HG02884 (cell line): ENCODE results near the gene OLFML2A.
A peak's percentile ranks its signal among the peaks of the same experiment; 100 is the strongest.

Experiments
- ATAC-seq: cut with Tn5 transposase; IDR thresholded peaks from one replicate; pipeline ENCODE4 v1.9.1; 2021; ENCODE audit warnings: mild to moderate bottlenecking, moderate library complexity; ENCODE audit not compliant: unreplicated experiment

OLFML2A gene

DNA sequence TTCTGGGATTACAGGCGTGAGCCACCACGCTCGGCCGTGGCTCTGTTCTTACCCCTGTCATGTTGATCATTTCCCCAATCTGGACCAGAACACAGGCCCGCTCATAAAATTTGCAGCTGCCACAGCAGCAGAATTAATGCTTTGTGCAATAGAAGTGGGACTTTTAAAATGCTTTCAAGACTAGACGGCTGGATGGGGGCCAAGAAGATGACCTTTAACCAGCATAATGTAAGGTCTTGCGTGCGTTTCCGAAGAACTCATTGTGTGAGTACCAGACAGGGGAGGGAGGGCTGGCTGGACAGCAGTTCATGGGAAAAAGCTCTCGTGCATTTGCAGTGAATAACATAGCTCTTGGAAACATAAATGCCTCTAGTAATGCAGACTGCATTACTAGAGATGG, 72.9 kb downstream of the OLFML2A start:
- ATAC-seq, result no peak

GRCh38 chr9:124852121-124852828, 75.3 kb downstream of the OLFML2A start:
- no peak for ATAC-seq

DNA sequence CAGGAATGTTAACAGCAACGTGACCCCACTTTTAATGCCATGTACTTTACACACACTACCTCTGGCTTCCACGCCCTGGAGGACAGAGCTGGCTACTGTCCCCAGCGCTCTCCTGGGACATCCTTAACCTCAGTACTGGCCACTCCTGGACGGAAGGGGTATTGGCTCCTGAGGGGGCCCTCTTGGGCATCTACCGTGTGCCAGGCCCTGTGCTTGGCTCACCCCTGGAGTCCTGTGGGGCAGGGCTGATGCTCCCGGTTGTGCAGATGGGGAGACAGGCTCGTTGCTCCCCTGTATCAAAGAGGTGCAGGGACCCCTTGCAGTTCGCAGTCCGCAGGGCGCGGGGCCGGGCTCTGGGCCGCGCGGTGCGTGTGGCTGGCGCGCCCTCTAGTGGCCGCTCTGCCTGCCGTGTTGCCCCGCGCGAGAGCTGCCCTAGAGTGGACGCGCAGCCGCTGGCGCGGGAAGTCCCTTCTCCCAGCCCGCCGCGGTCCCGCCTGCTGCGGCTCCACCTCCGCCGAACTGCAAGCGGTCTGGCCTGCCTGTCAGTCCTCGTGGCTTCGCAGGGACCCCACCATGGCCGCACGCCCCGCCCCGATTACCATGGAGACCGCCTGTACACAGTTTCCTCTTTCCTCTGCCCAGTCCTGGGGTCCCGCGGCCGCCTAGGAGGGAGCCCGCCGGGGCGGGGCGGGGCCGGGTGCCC, 76.0 kb downstream of the OLFML2A start, which contains the start of gene WDR38:
Gene WDR38 (plus strand): TSS at position 632 of the 703 bp plus-strand sequence. CDS start 72 bp downstream, outside the sequence.
- peak; percentile 68 for ATAC-seq

DNA sequence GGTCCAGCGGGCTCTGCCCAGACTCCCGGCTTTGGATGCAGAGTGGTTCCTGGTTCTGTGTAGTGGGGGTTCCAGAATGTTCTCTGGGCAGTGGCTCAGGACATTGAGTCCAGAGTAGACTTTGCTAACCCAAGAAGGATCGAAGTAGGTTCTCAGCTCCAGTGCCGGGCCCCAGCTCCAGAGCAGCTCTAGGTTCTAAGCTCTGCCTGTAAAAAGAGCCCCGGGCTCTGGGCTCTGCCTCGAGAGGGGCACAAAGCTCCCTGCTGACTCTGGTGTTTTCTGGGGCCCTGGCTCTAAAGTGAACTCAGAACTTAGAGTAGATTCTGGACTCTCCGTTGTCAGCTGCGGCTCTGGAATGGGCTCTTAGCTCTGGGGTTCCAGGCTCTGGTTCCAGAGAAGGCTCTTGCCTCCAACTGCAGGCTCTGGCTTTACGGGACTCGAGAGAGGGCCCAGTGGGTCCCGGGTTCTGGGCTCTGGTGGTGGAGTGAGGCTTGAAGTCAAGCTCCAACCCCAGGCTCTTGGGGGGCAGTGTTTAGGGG, 76.7 kb downstream of the OLFML2A start:
- no peak for ATAC-seq

GRCh38 chr9:124854161-124854560, 77.2 kb downstream of the OLFML2A start:
- ATAC-seq, result no peak

- ATAC-seq, result no peak
These were observed 77.9 kb downstream of the OLFML2A start for GRCh38 chr9:124854822-124855221.

DNA sequence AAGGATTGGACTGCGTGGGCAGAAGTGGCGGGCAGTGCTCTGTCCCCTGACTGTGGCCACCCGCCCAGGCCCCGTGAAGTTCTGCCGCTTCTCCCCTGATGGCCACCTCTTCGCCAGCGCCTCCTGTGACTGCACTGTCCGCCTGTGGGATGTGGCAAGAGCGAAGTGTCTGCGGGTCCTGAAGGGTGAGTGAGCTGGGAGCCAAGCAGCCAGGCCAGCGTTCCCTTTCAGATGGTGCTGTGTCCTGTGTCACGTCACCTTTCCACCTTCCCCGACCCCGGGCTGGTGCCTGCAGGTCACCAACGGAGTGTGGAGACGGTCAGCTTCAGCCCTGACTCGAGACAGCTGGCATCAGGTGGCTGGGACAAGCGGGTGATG, 78.6 kb downstream of the OLFML2A start:
- ATAC-seq, result no peak

- ATAC-seq, result no peak
These were observed 79.2 kb downstream of the OLFML2A start for GRCh38 chr9:124855944-124856765.

DNA sequence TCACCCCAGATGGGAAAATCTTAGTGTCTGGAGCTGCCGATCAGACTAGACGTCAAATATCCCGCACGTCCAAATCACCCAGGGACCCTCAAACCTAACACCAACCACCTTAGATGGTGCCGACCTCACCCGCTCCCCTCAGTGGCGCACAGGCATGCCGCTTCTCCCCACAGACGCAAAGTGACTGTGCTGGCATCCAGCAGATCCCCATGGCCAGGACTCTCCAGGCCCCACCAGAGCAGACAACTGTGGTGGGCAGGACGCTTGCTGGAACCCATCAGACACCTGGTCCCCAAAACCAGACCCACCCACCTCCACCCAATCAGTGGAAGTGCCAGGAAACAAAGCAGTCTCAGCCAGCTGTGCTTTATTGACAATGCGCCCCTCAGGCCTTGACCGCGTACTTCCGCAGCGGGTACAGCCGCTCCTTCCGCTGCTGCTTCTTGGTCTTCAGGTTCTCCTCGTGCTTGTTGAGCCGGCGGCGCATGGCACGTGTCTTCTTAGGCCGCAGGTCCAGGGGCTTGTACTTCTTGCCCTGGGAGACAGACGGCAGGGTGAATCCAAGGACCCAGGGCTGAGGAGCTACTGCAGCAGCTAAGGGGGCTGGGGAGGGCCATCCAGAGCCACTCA, 80.7 kb downstream of the OLFML2A start:
- no peak for ATAC-seq

DNA sequence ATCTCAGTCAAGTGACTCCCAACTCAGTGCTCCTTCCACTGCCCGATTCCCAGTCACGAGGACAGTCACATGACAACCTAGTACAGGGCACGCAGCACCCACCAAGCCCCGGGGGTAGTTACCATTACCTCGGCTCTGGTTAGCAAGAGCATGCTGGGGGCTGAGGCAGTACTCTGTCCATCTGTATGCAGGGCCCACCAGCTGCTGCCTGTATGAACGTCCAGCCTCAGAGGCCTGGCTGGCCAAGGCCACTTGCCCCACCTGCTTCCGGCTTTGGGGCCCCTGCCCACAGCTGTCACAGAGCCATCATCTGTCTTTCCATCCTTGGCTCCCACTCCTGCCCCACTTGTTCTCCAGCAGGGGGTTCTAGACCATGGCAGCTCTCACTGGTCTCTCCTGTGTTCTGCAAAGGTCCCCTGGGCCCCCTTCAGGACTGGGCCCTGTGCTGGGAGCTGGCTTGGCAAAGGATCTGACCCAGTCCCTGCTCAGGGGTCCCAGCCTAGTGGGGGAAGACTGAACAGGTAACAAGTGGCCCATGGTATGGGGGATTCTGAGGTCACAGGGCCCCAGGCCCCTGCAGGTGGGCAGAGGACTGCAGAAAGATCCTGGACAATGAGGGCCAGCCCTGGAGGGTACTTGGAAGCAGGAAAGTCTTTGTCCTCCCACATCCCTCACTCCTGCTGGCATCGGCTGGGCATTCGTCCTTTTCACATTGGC, 81.6 kb downstream of the OLFML2A start:
- no peak for ATAC-seq

DNA sequence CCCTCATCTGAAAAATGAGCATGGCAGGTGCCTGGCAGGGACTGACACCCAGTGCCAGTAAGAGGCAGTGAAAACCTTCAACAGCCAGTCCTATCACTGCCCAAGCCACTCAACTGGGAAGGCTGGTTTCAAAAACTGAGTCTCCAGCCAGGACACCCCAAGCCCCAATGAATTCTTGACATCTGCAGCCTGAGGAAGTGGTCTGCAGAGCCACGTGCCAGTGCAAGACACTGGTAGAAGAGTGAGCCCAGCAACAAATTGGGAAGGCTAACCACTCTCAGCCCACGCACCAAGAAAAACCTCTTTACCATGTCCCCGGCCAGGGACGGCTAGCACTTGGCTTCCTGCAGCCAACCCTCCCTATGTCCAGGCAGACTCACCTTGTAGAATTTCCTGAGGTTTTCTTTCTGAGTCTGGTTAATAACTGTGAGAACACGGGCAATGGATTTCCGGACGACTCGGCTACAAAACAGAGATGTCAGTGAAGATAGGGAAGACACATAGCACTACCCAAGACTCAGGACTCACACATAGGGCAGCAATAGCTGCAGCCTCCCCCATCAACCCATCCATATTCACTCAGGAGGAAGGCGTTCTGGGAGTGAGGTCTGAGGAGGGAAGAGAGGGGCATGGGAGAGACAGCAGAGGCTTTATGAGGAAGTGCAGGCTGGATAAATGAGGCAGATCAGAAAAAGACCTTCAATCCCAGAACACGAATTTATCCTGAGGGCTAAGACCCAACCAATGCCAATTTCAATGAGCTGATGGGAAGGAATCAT, 83.1 kb downstream of the OLFML2A start:
- ATAC-seq, result no peak

- ATAC-seq, result no peak
These were observed 83.8 kb downstream of the OLFML2A start for GRCh38 chr9:124860582-124861341.

DNA sequence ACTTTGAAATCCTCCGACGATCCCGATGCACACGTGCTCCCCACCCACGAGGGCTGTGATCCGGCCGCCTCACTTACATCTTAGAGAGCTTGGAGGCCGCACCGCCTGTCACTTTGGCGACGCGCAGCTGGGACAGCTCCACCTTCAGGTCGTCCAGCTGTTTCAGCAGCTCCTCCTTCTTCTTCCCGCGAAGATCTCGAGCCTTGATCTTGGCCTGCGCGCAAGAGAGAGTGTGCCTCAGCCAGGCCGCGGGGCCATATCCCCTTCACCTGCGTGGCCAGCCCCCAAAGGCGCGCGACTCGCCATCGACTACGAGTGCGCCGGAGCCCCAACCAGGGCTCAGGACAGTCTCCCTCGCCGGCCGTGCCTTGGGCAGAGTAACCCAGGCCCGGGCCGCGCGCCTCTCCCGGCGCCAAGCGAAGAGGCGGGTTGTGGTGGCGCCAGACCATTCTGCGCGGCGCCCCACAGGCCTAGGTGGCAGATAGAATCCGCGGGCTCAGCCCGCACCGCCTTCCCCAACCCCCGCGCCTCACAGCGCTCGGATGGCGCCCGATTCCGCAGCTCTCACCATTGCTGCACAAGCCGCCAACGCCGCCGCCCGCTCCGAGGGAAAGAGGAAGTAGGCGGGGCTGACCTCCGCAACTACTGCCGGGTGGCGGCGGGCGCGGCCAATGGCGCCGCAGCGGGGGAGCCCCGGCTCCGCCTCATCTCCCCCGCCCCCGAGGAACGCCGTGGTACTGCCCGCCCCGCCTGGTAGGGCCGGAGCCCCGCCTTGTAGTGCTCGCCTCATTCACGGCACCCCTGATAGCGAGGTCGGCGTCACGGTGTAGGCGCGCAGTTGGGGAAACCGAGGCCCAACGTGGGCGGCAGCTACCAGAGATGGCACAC, 84.7 kb downstream of the OLFML2A start, which contains the start of the genes ARPC5L and RPL35:
Gene ARPC5L (plus strand): TSS at position 789 of the 888 bp plus-strand sequence. CDS start 7,161 bp downstream, outside the sequence.
Gene RPL35 (minus strand): TSS at position 616 of the 888 bp plus-strand sequence. CDS start 45 bp downstream, at position 571.
- ATAC-seq, result peak; percentile 85

- no peak for ATAC-seq
These were observed 86.5 kb downstream of the OLFML2A start for GRCh38 chr9:124863371-124863871.
